RWPE2 (cell line): ENCODE measurements around the gene CDH4.

Experiments
- ATAC-seq: fragments of 200-7000 bp; cut with Tn5 transposase; 3 replicates; pipeline ENCODE4 v1.9.1; 2021; ENCODE audit warnings: low read depth
- DNase-seq: peaks from one replicate; pipeline ENCODE4 v3.0.0-alpha.2; 2020; ENCODE audit warnings: low spot score
- H3K27ac ChIP-seq: fragments of 450-650 bp; 2 replicates; pipeline ENCODE4 v1.5.1; 2017; ENCODE audit warnings: mild to moderate bottlenecking; ENCODE audit not compliant: poor library complexity, severe bottlenecking
- H3K27me3 ChIP-seq: fragments of 250-450 bp; sonication (Bioruptor Pico); 2 replicates; pipeline ENCODE4 v1.5.1; 2021; ENCODE audit warnings: mild to moderate bottlenecking, moderate library complexity; ENCODE audit not compliant: insufficient read depth, poor library complexity, severe bottlenecking
- H3K36me3 ChIP-seq: fragments of 250-450 bp; sonication (Bioruptor Pico); 2 replicates; pipeline ENCODE4 v1.5.1; 2020; ENCODE audit warnings: low read depth, mild to moderate bottlenecking, moderate library complexity
- H3K4me1 ChIP-seq: fragments of 250-450 bp; sonication (Bioruptor Pico); 2 replicates; pipeline ENCODE4 v1.5.1; 2021; ENCODE audit warnings: mild to moderate bottlenecking, moderate library complexity; ENCODE audit not compliant: insufficient read depth, poor library complexity, severe bottlenecking
- H3K4me3 ChIP-seq: fragments of 250-450 bp; sonication (Bioruptor Pico); 2 replicates; pipeline ENCODE4 v1.5.1; 2021; ENCODE audit warnings: mild to moderate bottlenecking, moderate library complexity; ENCODE audit not compliant: severe bottlenecking
- H3K9me3 ChIP-seq: fragments of 250-450 bp; sonication (Bioruptor Pico); 2 replicates; pipeline ENCODE4 v1.5.1; 2021; ENCODE audit warnings: mild to moderate bottlenecking, moderate library complexity; ENCODE audit not compliant: severe bottlenecking
- TF ChIP-seq, protein P1 (sequence below): fragments of 450-650 bp; IDR thresholded peaks from one replicate; pipeline ENCODE4 v1.5.1; 2017; ENCODE audit warnings: mild to moderate bottlenecking, moderate library complexity; ENCODE audit not compliant: poor library complexity, severe bottlenecking

The CDH4 gene

DNA sequence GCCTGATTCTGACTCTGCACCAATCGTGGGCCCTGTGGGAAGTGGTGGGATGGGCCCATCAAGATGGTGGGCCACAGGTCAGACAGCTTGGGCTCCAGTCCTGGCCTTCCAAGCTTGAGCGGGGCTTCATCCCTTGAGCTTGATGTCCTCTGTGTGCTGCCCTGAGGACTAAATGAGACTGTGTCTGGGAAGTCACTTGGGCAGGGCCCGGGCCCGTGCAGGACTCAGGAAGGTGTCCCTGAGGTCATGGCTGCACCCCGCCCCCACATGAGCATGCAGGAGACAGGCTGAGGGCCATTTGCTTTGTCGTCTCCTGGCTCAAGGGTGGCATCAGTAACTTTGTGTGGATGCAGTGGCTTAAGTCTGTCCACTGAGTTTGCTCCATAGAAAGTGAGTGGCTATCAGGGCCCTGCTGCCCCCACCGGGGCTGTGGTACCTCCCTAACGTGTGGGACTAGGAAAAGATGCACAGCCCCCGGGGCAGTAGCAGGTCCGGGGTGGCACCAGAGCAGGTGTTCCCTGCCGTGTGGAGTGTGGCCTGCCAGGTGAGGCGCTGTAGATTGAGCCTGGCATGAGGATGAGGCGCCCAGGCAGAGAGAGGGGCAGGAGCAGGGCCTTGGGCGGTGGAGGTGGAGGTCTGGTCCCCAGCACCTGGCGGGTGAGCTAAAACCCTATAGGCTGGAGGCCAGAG is 515.0 kb downstream of the CDH4 start:
- H3K9me3 ChIP-seq = no peaks in the 10 kb centered on the region
- H3K4me1 ChIP-seq = no peaks in the 10 kb centered on the region
- TF ChIP-seq, protein P1, sequence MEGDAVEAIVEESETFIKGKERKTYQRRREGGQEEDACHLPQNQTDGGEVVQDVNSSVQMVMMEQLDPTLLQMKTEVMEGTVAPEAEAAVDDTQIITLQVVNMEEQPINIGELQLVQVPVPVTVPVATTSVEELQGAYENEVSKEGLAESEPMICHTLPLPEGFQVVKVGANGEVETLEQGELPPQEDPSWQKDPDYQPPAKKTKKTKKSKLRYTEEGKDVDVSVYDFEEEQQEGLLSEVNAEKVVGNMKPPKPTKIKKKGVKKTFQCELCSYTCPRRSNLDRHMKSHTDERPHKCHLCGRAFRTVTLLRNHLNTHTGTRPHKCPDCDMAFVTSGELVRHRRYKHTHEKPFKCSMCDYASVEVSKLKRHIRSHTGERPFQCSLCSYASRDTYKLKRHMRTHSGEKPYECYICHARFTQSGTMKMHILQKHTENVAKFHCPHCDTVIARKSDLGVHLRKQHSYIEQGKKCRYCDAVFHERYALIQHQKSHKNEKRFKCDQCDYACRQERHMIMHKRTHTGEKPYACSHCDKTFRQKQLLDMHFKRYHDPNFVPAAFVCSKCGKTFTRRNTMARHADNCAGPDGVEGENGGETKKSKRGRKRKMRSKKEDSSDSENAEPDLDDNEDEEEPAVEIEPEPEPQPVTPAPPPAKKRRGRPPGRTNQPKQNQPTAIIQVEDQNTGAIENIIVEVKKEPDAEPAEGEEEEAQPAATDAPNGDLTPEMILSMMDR = no peak
- H3K27me3 ChIP-seq = no peaks in the 10 kb centered on the region
- no peaks in the 10 kb centered on the region for H3K36me3 ChIP-seq
- no peak overlapping the region for H3K27ac ChIP-seq
- H3K4me3 ChIP-seq = no peak overlapping the region
- ATAC-seq (0 out of 3 replicates have a peak, but pooled peaks have one; percentile 6), DNase-seq (peak; percentile 81)

DNA sequence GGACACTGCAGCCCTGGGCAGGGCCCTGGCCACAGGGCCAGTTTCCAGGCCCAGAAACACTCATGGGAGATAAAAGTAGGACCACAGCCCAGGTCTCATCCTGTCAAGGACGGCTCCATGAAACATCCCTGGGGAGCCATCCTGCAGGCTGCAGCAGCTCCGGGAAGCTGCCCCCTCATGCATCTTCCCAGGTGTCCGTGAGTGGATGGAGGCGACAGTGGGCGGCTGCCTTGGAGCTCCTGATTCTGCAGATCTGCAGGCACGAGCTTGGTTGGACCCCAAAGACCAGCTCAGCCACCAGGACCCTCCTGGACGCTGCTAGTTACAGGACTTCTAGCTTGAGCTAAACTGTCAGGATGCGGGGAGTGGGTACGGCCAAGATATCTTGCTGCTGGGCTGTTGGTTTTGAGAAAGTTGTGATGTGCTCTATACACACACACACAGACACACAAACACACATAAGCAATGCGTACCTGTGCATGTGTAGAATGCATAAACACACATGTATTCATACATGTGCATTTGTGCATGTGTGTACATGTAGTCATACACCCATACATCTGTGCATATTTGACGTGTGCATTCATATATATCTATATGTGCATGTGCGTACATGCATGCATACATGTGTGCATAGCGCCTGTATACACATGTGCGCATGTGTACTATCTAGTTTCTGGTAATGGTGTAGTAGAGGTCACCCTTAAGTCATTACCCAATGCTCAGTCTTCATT is 515.9 kb downstream of the CDH4 start:
- Histone ChIP-seq H3K9me3 (no peaks in the 10 kb centered on the region), H3K27ac (no peak overlapping the region), H3K4me1 (no peaks in the 10 kb centered on the region), H3K4me3 (no peak overlapping the region), H3K36me3 (peaks cover under 1% of the 10 kb centered on the region), H3K27me3 (no peaks in the 10 kb centered on the region)
- TF ChIP-seq, protein P1 = no peak
- DNase-seq (peak; percentile 77), ATAC-seq (no peak; the same call in 2 of the 3 replicates)

DNA sequence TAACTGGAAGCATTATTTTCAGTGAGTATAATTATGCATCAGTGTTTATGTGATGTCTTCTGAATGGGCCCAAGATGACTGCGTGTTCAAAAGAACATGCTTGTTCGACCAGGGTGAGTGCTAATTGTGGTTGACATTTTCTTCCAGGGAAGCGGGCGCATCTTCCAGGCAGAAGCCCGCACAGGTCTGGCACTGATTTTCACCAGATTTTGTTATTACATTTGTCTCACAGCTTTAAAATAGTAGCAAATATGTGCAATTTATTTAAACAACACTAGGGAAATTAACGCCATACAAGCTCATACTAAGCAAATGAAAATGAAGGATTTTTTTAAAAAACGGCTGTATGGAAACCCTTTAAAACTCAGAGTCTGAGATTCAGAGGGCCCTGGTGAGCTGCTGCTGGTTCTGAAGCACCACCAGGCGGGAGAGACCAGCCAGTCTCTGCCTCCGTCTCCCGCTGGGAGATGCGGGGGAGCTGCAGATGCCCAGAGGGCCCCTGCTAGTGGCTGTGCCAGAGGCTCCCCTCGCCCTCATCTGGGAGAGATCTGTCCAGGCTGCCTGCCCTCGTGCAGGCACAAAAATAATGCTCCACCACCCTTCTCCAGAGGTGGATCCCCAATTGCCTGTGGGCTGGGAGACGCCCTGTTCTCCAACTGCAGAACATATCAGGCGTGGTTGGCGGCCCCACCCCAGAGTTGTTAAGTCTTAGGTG is 516.7 kb downstream of the CDH4 start:
- TF ChIP-seq, protein P1 = no peak
- DNase-seq (peak; percentile 83), ATAC-seq (no peak)
- H3K4me3 ChIP-seq = no peak overlapping the region
- no peaks in the 10 kb centered on the region for H3K4me1 ChIP-seq
- H3K9me3 ChIP-seq = no peaks in the 10 kb centered on the region
- no peak overlapping the region for H3K27ac ChIP-seq
- H3K36me3 ChIP-seq = peaks cover 9% of the 10 kb centered on the region
- no peaks in the 10 kb centered on the region for H3K27me3 ChIP-seq

DNA sequence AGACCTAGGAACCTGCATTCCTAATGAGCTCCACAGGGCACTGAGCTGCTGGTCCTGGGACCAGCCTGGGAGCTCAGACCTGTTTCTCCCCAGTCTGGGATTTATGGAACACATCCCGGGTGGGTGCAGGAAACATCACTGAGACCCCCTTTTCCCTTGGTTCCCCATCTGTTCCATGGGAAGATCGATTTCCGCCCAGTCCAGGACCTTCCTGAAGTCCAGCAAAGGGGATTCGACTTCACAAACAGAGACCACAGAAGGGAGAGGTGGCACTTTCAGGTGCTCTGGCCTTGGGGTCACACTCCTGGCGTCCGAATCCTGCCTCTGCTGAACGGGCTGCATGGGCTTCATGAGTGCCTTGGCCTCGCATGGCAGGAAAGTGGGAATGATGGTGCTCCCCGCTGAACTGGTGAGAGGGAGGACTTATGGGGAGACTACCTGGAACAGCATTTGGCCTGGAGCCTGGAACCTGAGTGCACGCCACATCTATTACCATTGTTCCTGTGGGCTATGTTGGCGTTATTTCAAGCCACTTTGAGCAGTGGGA is 517.3 kb downstream of the CDH4 start:
- TF ChIP-seq, protein P1 = no peak
- no peaks in the 10 kb centered on the region for H3K27me3 ChIP-seq
- peaks cover 15% of the 10 kb centered on the region for H3K36me3 ChIP-seq
- H3K4me3 ChIP-seq = no peak overlapping the region
- H3K27ac ChIP-seq = no peak overlapping the region
- ATAC-seq (no peak), DNase-seq (peak; percentile 72)
- no peaks in the 10 kb centered on the region for H3K4me1 ChIP-seq
- H3K9me3 ChIP-seq = no peaks in the 10 kb centered on the region
